Measurements from ENCODE around the gene MMADHC.
"Not testable (repeated sequence)": the region's sequence is repeated elsewhere in the genome, so short reads cannot be mapped to it uniquely, and the experiment has no call there.

MMADHC gene

GRCh38 chr2:149595056-149595963 lies 7.7 kb upstream of the MMADHC start:
- DNase-seq (ENCODE audit: low spot score): no peak

- no peak for DNase-seq (ENCODE audit: low spot score)
Observed at GRCh38 chr2:149594411-149594810, 6.8 kb upstream of the MMADHC start.

GRCh38 chr2:149587950-149588487 lies 444 bp upstream of the MMADHC start:
- DNase-seq (ENCODE audit: low spot score): peak; percentile 17

GRCh38 chr2:149586898-149587219 lies 716 bp downstream of the MMADHC start:
- peak; percentile 7 for DNase-seq (ENCODE audit: low spot score)

GRCh38 chr2:149586063-149586462 lies 1.5 kb downstream of the MMADHC start:
- DNase-seq (ENCODE audit: low spot score): peak; percentile 23

GRCh38 chr2:149585166-149585885 lies 2.2 kb downstream of the MMADHC start:
- DNase-seq (ENCODE audit: low spot score): peak; percentile 32

- peak; percentile 52 for DNase-seq (ENCODE audit: low spot score)
Observed at GRCh38 chr2:149579972-149580882, 7.3 kb downstream of the MMADHC start.

- DNase-seq (ENCODE audit: low spot score): no peak
Observed at GRCh38 chr2:149577269-149577668, 10.3 kb downstream of the MMADHC start.

GRCh38 chr2:149575752-149576151 lies 11.8 kb downstream of the MMADHC start:
- no peak for DNase-seq (ENCODE audit: low spot score)

GRCh38 chr2:149575277-149575676 lies 12.3 kb downstream of the MMADHC start:
- DNase-seq (ENCODE audit: low spot score): no peak

GRCh38 chr2:149573760-149574159 lies 13.8 kb downstream of the MMADHC start:
- peak; percentile 29 for DNase-seq (ENCODE audit: low spot score)

GRCh38 chr2:149572102-149572953 lies 15.2 kb downstream of the MMADHC start:
- DNase-seq (ENCODE audit: low spot score): no peak

- no peak for DNase-seq (ENCODE audit: low spot score)
Observed at GRCh38 chr2:149568138-149568537, 19.4 kb downstream of the MMADHC start.

GRCh38 chr2:149566652-149567051 lies 20.9 kb downstream of the MMADHC start:
- no peak for DNase-seq (ENCODE audit: low spot score)

GRCh38 chr2:149565625-149566024 lies 21.9 kb downstream of the MMADHC start:
- not testable (repeated sequence) for DNase-seq (ENCODE audit: low spot score)

- DNase-seq (ENCODE audit: low spot score): no peak
Observed at GRCh38 chr2:149564983-149565382, 22.6 kb downstream of the MMADHC start.

GRCh38 chr2:149564097-149564496 lies 23.5 kb downstream of the MMADHC start:
- DNase-seq (ENCODE audit: low spot score): no peak

GRCh38 chr2:149562324-149562723 lies 25.3 kb downstream of the MMADHC start:
- peak; percentile 24 for DNase-seq (ENCODE audit: low spot score)

GRCh38 chr2:149561309-149561926 lies 26.2 kb downstream of the MMADHC start:
- peak; percentile 29 for DNase-seq (ENCODE audit: low spot score)

GRCh38 chr2:149559341-149560068 lies 28.1 kb downstream of the MMADHC start:
- no peak for DNase-seq (ENCODE audit: low spot score)
